Measurements from ENCODE around the gene RHD.

DNA sequence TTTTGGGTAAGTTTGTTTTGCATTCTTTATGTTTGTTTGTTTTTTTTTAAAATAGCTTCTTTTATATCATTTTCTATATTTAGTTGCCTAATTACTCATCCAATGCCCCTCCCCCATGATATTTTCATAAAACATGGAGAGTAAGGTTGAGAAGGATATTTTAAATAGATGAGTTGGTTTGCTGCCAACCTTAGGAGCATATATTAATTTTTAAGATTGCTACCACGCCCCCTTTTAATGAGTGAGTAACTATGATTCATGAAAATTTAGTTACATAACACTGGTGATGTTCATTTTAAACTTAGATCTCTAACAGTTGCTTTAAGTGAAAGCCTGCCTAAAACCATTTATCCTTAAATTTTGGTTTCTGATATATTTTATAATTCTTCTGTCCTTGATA, 84.5 kb downstream of the RHD start:
- TF ChIP-seq CTCF (IDR thresholded peaks at IDR 0.05; ENCODE audit: insufficient read depth, low read length, poor library complexity, severe bottlenecking) = no peak
- TF ChIP-seq EZH2phosphoT487 (conservative IDR thresholded peaks at IDR 0.05; ENCODE audit: low read length) = no peak
